ENCODE results near the gene GUCD1. TPM values are rescaled to one million over a fixed set of nuclear protein-coding genes. Genes with fewer than 3 reads are reported as not detected.
"Not testable (repeated sequence)": the region's sequence is repeated elsewhere in the genome, so short reads cannot be mapped to it uniquely, and the experiment has no call there.

The GUCD1 gene
- total RNA-seq, 1 experiment from 2014 or later: 112 TPM

- H3K4me3 ChIP-seq: no peak overlapping the region
- no peaks in the 10 kb centered on the region for H3K4me1 ChIP-seq (replicated peaks)
- H3K36me3 ChIP-seq: peaks cover 72% of the 10 kb centered on the region
- DNase-seq (ENCODE audit: low read depth in 1 of 2, low spot score in 2 of 2): no peak
- no peaks in the 10 kb centered on the region for H3K27me3 ChIP-seq (replicated peaks)
- H3K9me3 ChIP-seq (replicated peaks): no peaks in the 10 kb centered on the region
- H3K27ac ChIP-seq: no peak overlapping the region
These were observed 12.3 kb downstream of the GUCD1 start for GRCh38 chr22:24542641-24543040.

GRCh38 chr22:24541681-24542515 is 13.0 kb downstream of the GUCD1 start:
- H3K4me1 ChIP-seq (replicated peaks): no peaks in the 10 kb centered on the region
- no peak overlapping the region for H3K27ac ChIP-seq
- H3K9me3 ChIP-seq (replicated peaks): no peaks in the 10 kb centered on the region
- H3K4me3 ChIP-seq: no peak overlapping the region
- no peaks in the 10 kb centered on the region for H3K27me3 ChIP-seq (replicated peaks)
- no peak for DNase-seq (ENCODE audit: low read depth in 1 of 2, low spot score in 2 of 2)
- peaks cover 64% of the 10 kb centered on the region for H3K36me3 ChIP-seq

GRCh38 chr22:24540470-24540869 is 14.5 kb downstream of the GUCD1 start:
- H3K27me3 ChIP-seq (replicated peaks): no peaks in the 10 kb centered on the region
- no peak overlapping the region for H3K27ac ChIP-seq
- no peaks in the 10 kb centered on the region for H3K4me1 ChIP-seq (replicated peaks)
- H3K36me3 ChIP-seq: peaks cover 54% of the 10 kb centered on the region
- no peaks in the 10 kb centered on the region for H3K9me3 ChIP-seq (replicated peaks)
- DNase-seq (ENCODE audit: low read depth in 1 of 2, low spot score in 2 of 2): no peak
- no peak overlapping the region for H3K4me3 ChIP-seq

GRCh38 chr22:24536089-24536488 is 18.8 kb downstream of the GUCD1 start:
- DNase-seq (ENCODE audit: low read depth in 1 of 2, low spot score in 2 of 2): no peak
- Histone ChIP-seq H3K4me1 (replicated peaks) (no peaks in the 10 kb centered on the region), H3K36me3 (peaks cover 17% of the 10 kb centered on the region), H3K4me3 (no peak overlapping the region), H3K27ac (no peak overlapping the region), H3K27me3 (replicated peaks) (no peaks in the 10 kb centered on the region), H3K9me3 (replicated peaks) (no peaks in the 10 kb centered on the region)

GRCh38 chr22:24535348-24535747 is 19.6 kb downstream of the GUCD1 start:
- H3K27me3 ChIP-seq (replicated peaks): no peaks in the 10 kb centered on the region
- H3K9me3 ChIP-seq (replicated peaks): no peaks in the 10 kb centered on the region
- peaks cover 10% of the 10 kb centered on the region for H3K36me3 ChIP-seq
- no peak for DNase-seq (ENCODE audit: low read depth in 1 of 2, low spot score in 2 of 2)
- H3K4me1 ChIP-seq (replicated peaks): no peaks in the 10 kb centered on the region
- H3K4me3 ChIP-seq: no peak overlapping the region
- H3K27ac ChIP-seq: no peak overlapping the region

- no peak overlapping the region for H3K4me3 ChIP-seq
- H3K27me3 ChIP-seq (replicated peaks): no peaks in the 10 kb centered on the region
- no peaks in the 10 kb centered on the region for H3K36me3 ChIP-seq
- no peak overlapping the region for H3K27ac ChIP-seq
- no peak for DNase-seq (ENCODE audit: low read depth in 1 of 2, low spot score in 2 of 2)
- H3K9me3 ChIP-seq (replicated peaks): no peaks in the 10 kb centered on the region
- H3K4me1 ChIP-seq (replicated peaks): no peaks in the 10 kb centered on the region
These were observed 22.9 kb downstream of the GUCD1 start for GRCh38 chr22:24532075-24532474.

GRCh38 chr22:24530968-24531367 is 24.0 kb downstream of the GUCD1 start:
- H3K27me3 ChIP-seq (replicated peaks); H3K4me3 ChIP-seq; H3K27ac ChIP-seq: not testable (repeated sequence)

GRCh38 chr22:24529898-24530297 is 25.0 kb downstream of the GUCD1 start:
- no peak overlapping the region for H3K27ac ChIP-seq
- no peaks in the 10 kb centered on the region for H3K9me3 ChIP-seq (replicated peaks)

More at GRCh38 chr22:24530968-24531367, 24.0 kb downstream of the GUCD1 start:
- H3K9me3 ChIP-seq (replicated peaks); DNase-seq (ENCODE audit: low read depth in 1 of 2, low spot score in 2 of 2); H3K4me1 ChIP-seq (replicated peaks); H3K36me3 ChIP-seq: not testable (repeated sequence)

GRCh38 chr22:24526191-24526590 is 28.7 kb downstream of the GUCD1 start:
- no peak for DNase-seq (ENCODE audit: low read depth in 1 of 2, low spot score in 2 of 2)
- Histone ChIP-seq H3K36me3 (no peaks in the 10 kb centered on the region), H3K4me3 (no peak overlapping the region), H3K9me3 (replicated peaks) (no peaks in the 10 kb centered on the region), H3K27me3 (replicated peaks) (no peaks in the 10 kb centered on the region), H3K4me1 (replicated peaks) (peaks cover 7% of the 10 kb centered on the region), H3K27ac (no peak overlapping the region)

More at GRCh38 chr22:24529898-24530297, 25.0 kb downstream of the GUCD1 start:
- Histone ChIP-seq H3K27me3 (replicated peaks) (no peaks in the 10 kb centered on the region), H3K36me3 (no peaks in the 10 kb centered on the region), H3K4me1 (replicated peaks) (peaks cover 3% of the 10 kb centered on the region; the same call in 1 of the 2 replicates), H3K4me3 (no peak overlapping the region)
- DNase-seq (ENCODE audit: low read depth in 1 of 2, low spot score in 2 of 2): no peak

- no peaks in the 10 kb centered on the region for H3K27me3 ChIP-seq (replicated peaks)
- peaks cover 7% of the 10 kb centered on the region for H3K4me1 ChIP-seq (replicated peaks)
- H3K9me3 ChIP-seq (replicated peaks): no peaks in the 10 kb centered on the region
- no peak overlapping the region for H3K4me3 ChIP-seq
- H3K27ac ChIP-seq: no peak overlapping the region
- peak; percentile 62 to 69 for DNase-seq (ENCODE audit: low read depth in 1 of 2, low spot score in 2 of 2)
- no peaks in the 10 kb centered on the region for H3K36me3 ChIP-seq
These were observed 29.4 kb downstream of the GUCD1 start for GRCh38 chr22:24525416-24526037.

- Histone ChIP-seq H3K9me3 (replicated peaks) (no peaks in the 10 kb centered on the region), H3K4me3 (no peak overlapping the region), H3K27ac (no peak overlapping the region), H3K27me3 (replicated peaks) (no peaks in the 10 kb centered on the region), H3K4me1 (replicated peaks) (peaks cover 7% of the 10 kb centered on the region), H3K36me3 (no peaks in the 10 kb centered on the region)
- DNase-seq (ENCODE audit: low read depth in 1 of 2, low spot score in 2 of 2): no peak
These were observed 31.1 kb downstream of the GUCD1 start for GRCh38 chr22:24523873-24524272.

- Histone ChIP-seq H3K4me3 (no peak overlapping the region), H3K36me3 (no peaks in the 10 kb centered on the region), H3K27ac (no peak overlapping the region), H3K27me3 (replicated peaks) (no peaks in the 10 kb centered on the region), H3K4me1 (replicated peaks) (peaks cover 11% of the 10 kb centered on the region), H3K9me3 (replicated peaks) (no peaks in the 10 kb centered on the region)
- DNase-seq (ENCODE audit: low read depth in 1 of 2, low spot score in 2 of 2): peak in 1 of 2 experiments; percentile 36
These were observed 33.1 kb downstream of the GUCD1 start for GRCh38 chr22:24521791-24522245.

GRCh38 chr22:24519496-24519895 is 35.4 kb downstream of the GUCD1 start:
- no peaks in the 10 kb centered on the region for H3K9me3 ChIP-seq (replicated peaks)
- no peaks in the 10 kb centered on the region for H3K36me3 ChIP-seq
- H3K4me3 ChIP-seq: no peak overlapping the region
- H3K4me1 ChIP-seq (replicated peaks): peaks cover 20% of the 10 kb centered on the region
- H3K27me3 ChIP-seq (replicated peaks): no peaks in the 10 kb centered on the region
- no peak overlapping the region for H3K27ac ChIP-seq
- no peak for DNase-seq (ENCODE audit: low read depth in 1 of 2, low spot score in 2 of 2)

- no peaks in the 10 kb centered on the region for H3K27me3 ChIP-seq (replicated peaks)
- H3K4me1 ChIP-seq (replicated peaks): peaks cover 20% of the 10 kb centered on the region
- H3K9me3 ChIP-seq (replicated peaks): no peaks in the 10 kb centered on the region
- DNase-seq (ENCODE audit: low read depth in 1 of 2, low spot score in 2 of 2): no peak
- no peak overlapping the region for H3K27ac ChIP-seq
- no peaks in the 10 kb centered on the region for H3K36me3 ChIP-seq
- no peak overlapping the region for H3K4me3 ChIP-seq
These were observed 36.0 kb downstream of the GUCD1 start for GRCh38 chr22:24518771-24519485.
